ENCODE data around the gene TMEM163.
"Not testable (repeated sequence)": the region's sequence is repeated elsewhere in the genome, so short reads cannot be mapped to it uniquely, and the experiment has no call there.

Gene TMEM163

DNA sequence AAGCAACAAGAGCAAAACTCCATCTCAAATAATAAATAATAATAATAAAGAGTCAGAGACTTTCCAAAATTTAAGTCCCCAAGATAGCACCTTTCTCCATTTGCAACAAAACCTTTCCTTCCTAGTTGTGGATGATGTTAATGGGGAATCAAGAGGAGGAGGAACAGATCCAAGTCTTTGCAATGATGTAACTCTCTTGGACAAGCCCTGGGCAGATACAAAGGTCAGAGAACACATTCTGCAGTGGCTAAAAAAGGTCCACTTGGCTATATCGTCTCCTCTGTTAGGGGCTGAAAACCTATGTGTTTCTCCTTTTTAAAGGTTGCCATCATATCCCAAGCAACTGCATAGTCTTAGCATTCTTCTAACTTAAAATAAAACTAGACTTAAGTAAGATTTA is 151.1 kb downstream of the TMEM163 start:
- no peaks in the 10 kb centered on the region for H3K9me2 ChIP-seq (ENCODE audit: low read depth, low read length)
- H2AFZ ChIP-seq (ENCODE audit: low read length) = no peak overlapping the region
- no peaks in the 10 kb centered on the region for H3K9me3 ChIP-seq (ENCODE audit: low read length)
- no peak overlapping the region for H3K27ac ChIP-seq (ENCODE audit: low read depth, low read length, poor library complexity, severe bottlenecking)
- no peaks in the 10 kb centered on the region for H3K36me3 ChIP-seq (ENCODE audit: insufficient read depth, low read length)
- no peak overlapping the region for H3K4me2 ChIP-seq (ENCODE audit: low read length)
- no peaks in the 10 kb centered on the region for H3K4me1 ChIP-seq (ENCODE audit: insufficient read depth, low read length, severe bottlenecking)
- H4K20me1 ChIP-seq (ENCODE audit: insufficient read depth, low read length) = no peaks in the 10 kb centered on the region
- no peak for TF ChIP-seq CTCF (IDR thresholded peaks at IDR 0.05; ENCODE audit: low read length)
- no peak for TF ChIP-seq EZH2 (IDR thresholded peaks at IDR 0.05; ENCODE audit: borderline replicate concordance, low read length)
- H3K4me3 ChIP-seq (ENCODE audit: low read depth, low read length, poor library complexity, severe bottlenecking) = no peak overlapping the region
- no peaks in the 10 kb centered on the region for H3K27me3 ChIP-seq (ENCODE audit: insufficient read depth, low read length)
- no peak overlapping the region for H3K9ac ChIP-seq (ENCODE audit: low read length)
- H3F3A ChIP-seq (ENCODE audit: insufficient read depth, low read length) = no peaks in the 10 kb centered on the region
- no peaks in the 10 kb centered on the region for H3K79me2 ChIP-seq (ENCODE audit: insufficient read depth, low read length)

DNA sequence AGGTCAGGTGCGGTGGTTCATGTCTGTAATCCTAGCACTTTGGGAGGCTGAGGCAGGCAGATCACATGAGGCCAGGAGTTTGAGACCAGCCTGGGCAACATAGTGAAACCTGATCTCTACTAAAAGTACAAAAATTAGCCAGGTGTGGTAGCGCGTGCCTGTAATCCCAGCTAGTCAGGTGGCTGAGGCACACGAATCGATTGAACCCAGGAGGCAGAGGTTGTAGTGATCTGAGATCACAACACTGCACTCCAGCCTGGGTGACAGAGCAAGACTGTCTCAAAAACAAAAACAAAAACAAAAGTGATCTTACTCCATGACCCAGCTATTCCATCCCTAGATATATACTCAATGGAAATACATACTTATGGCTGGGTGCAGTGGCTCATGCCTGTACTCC is 153.8 kb downstream of the TMEM163 start:
- H3K4me3 ChIP-seq (ENCODE audit: low read depth, low read length, poor library complexity, severe bottlenecking); H3F3A ChIP-seq (ENCODE audit: insufficient read depth, low read length); H3K9me3 ChIP-seq (ENCODE audit: low read length); H3K27me3 ChIP-seq (ENCODE audit: insufficient read depth, low read length); H3K4me1 ChIP-seq (ENCODE audit: insufficient read depth, low read length, severe bottlenecking); H3K9ac ChIP-seq (ENCODE audit: low read length); H2AFZ ChIP-seq (ENCODE audit: low read length); H3K36me3 ChIP-seq (ENCODE audit: insufficient read depth, low read length); H3K4me2 ChIP-seq (ENCODE audit: low read length); H3K9me2 ChIP-seq (ENCODE audit: low read depth, low read length); H3K79me2 ChIP-seq (ENCODE audit: insufficient read depth, low read length); H3K27ac ChIP-seq (ENCODE audit: low read depth, low read length, poor library complexity, severe bottlenecking); H4K20me1 ChIP-seq (ENCODE audit: insufficient read depth, low read length): not testable (repeated sequence)

- Histone ChIP-seq H3K4me1 (ENCODE audit: insufficient read depth, low read length, severe bottlenecking) (no peaks in the 10 kb centered on the region), H4K20me1 (ENCODE audit: insufficient read depth, low read length) (no peaks in the 10 kb centered on the region), H3K79me2 (ENCODE audit: insufficient read depth, low read length) (no peaks in the 10 kb centered on the region), H3K9ac (ENCODE audit: low read length) (no peak overlapping the region), H3K9me2 (ENCODE audit: low read depth, low read length) (no peaks in the 10 kb centered on the region), H3F3A (ENCODE audit: insufficient read depth, low read length) (no peaks in the 10 kb centered on the region), H3K27me3 (ENCODE audit: insufficient read depth, low read length) (no peaks in the 10 kb centered on the region), H3K4me3 (ENCODE audit: low read depth, low read length, poor library complexity, severe bottlenecking) (no peak overlapping the region), H3K27ac (ENCODE audit: low read depth, low read length, poor library complexity, severe bottlenecking) (no peak overlapping the region), H2AFZ (ENCODE audit: low read length) (no peak overlapping the region), H3K36me3 (ENCODE audit: insufficient read depth, low read length) (no peaks in the 10 kb centered on the region), H3K4me2 (ENCODE audit: low read length) (no peak overlapping the region), H3K9me3 (ENCODE audit: low read length) (no peaks in the 10 kb centered on the region)
- TF ChIP-seq CTCF (IDR thresholded peaks at IDR 0.05; ENCODE audit: low read length) (no peak), EZH2 (IDR thresholded peaks at IDR 0.05; ENCODE audit: borderline replicate concordance, low read length) (no peak)
Observed at GRCh38 chr2:134564549-134564948, 154.3 kb downstream of the TMEM163 start.

- Histone ChIP-seq H3K36me3 (ENCODE audit: insufficient read depth, low read length) (no peaks in the 10 kb centered on the region), H3K27me3 (ENCODE audit: insufficient read depth, low read length) (no peaks in the 10 kb centered on the region; the same call in 1 of the 2 replicates), H3K4me3 (ENCODE audit: low read depth, low read length, poor library complexity, severe bottlenecking) (no peak overlapping the region), H4K20me1 (ENCODE audit: insufficient read depth, low read length) (no peaks in the 10 kb centered on the region), H3K9me3 (ENCODE audit: low read length) (no peaks in the 10 kb centered on the region), H2AFZ (ENCODE audit: low read length) (no peak overlapping the region), H3F3A (ENCODE audit: insufficient read depth, low read length) (no peaks in the 10 kb centered on the region), H3K4me2 (ENCODE audit: low read length) (no peak overlapping the region), H3K9me2 (ENCODE audit: low read depth, low read length) (no peaks in the 10 kb centered on the region), H3K4me1 (ENCODE audit: insufficient read depth, low read length, severe bottlenecking) (no peaks in the 10 kb centered on the region), H3K9ac (ENCODE audit: low read length) (no peak overlapping the region), H3K79me2 (ENCODE audit: insufficient read depth, low read length) (no peaks in the 10 kb centered on the region), H3K27ac (ENCODE audit: low read depth, low read length, poor library complexity, severe bottlenecking) (no peak overlapping the region)
- TF ChIP-seq EZH2 (IDR thresholded peaks at IDR 0.05; ENCODE audit: borderline replicate concordance, low read length) (no peak), CTCF (IDR thresholded peaks at IDR 0.05; ENCODE audit: low read length) (no peak)
Observed at GRCh38 chr2:134558208-134558830, 160.5 kb downstream of the TMEM163 start.

Measured in OCI-LY1 (cell line).